GM18858 (cell line): ENCODE measurements around the gene JAM3.
A peak's percentile ranks its signal among the peaks of the same experiment; 100 is the strongest.
"Not testable (repeated sequence)": the region's sequence is repeated elsewhere in the genome, so short reads cannot be mapped to it uniquely, and the experiment has no call there.

Experiments
- ATAC-seq: cut with Tn5 transposase; IDR thresholded peaks from one replicate; pipeline ENCODE4 v1.9.1; 2021; ENCODE audit not compliant: unreplicated experiment

JAM3 gene

GRCh38 chr11:134060316-134060715 is 8.6 kb upstream of the JAM3 start:
- ATAC-seq, result no peak

- no peak for ATAC-seq
Measured at GRCh38 chr11:134062265-134063123, 6.4 kb upstream of the JAM3 start.

GRCh38 chr11:134063124-134063495 is 5.8 kb upstream of the JAM3 start:
- ATAC-seq, result no peak

GRCh38 chr11:134063991-134064747 is 4.7 kb upstream of the JAM3 start:
- no peak for ATAC-seq

GRCh38 chr11:134065381-134065780 is 3.5 kb upstream of the JAM3 start:
- ATAC-seq, result no peak

- no peak for ATAC-seq
Measured at GRCh38 chr11:134066943-134067885, 1.7 kb upstream of the JAM3 start.

- ATAC-seq, result no peak
Measured at GRCh38 chr11:134069426-134070341, 812 bp downstream of the JAM3 start.

- ATAC-seq, result no peak
Measured at GRCh38 chr11:134070342-134070845, 1.5 kb downstream of the JAM3 start.

GRCh38 chr11:134071306-134071705 is 2.4 kb downstream of the JAM3 start:
- ATAC-seq, result no peak

GRCh38 chr11:134071766-134072402 is 3.0 kb downstream of the JAM3 start:
- no peak for ATAC-seq

GRCh38 chr11:134072844-134073243 is 4.0 kb downstream of the JAM3 start:
- peak; percentile 49 for ATAC-seq

GRCh38 chr11:134074346-134074745 is 5.5 kb downstream of the JAM3 start:
- no peak for ATAC-seq

- ATAC-seq, result no peak
Measured at GRCh38 chr11:134074766-134075165, 5.9 kb downstream of the JAM3 start.

GRCh38 chr11:134079317-134079716 is 10.4 kb downstream of the JAM3 start:
- ATAC-seq, result no peak

GRCh38 chr11:134081258-134081657 is 12.4 kb downstream of the JAM3 start:
- ATAC-seq, result not testable (repeated sequence)

- ATAC-seq, result no peak
Measured at GRCh38 chr11:134082990-134083389, 14.1 kb downstream of the JAM3 start.

GRCh38 chr11:134086376-134086775 is 17.5 kb downstream of the JAM3 start:
- ATAC-seq, result no peak

GRCh38 chr11:134092006-134092405 is 23.1 kb downstream of the JAM3 start:
- ATAC-seq, result not testable (repeated sequence)

GRCh38 chr11:134097166-134097565 is 28.3 kb downstream of the JAM3 start:
- no peak for ATAC-seq
